Hematopoietic multipotent progenitor cell (in vitro differentiated cells): ENCODE results near the gene KMO. TPM values are rescaled to one million over a fixed set of nuclear protein-coding genes. Genes with fewer than 3 reads are reported as not detected.

ENCODE experiments used
- DNase-seq, 3 donors: peaks; one replicate each; pipeline ENCODE4 v3.0.0-alpha.2; 2011 to 2015; ENCODE audit warnings: low read depth in 2 of 3, low spot score in 2 of 3
- total RNA-seq: library from RNA; depleted of rRNA; stranded (reverse); fragments of >200 nt; gene quantifications from one replicate; pipeline ENCODE4 v1.2.3, GENCODE V29; 2012

Gene KMO
- 0.81 TPM for total RNA-seq

DNA sequence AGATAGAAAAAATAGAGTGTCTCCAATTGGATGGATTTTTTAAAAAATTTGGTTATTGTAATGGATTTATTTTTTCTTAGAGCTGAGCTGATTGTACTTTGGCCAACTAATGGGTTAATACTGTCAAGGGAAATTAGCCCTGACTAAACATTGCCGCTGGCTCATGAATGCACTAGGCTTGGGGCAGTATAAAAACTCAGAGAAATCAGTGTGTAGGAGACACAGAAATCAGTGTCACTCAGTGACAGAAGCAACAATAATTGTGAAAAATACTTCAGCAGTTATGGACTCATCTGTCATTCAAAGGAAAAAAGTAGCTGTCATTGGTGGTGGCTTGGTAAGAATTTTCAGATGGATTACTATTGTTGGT lies at the start of gene KMO:
Gene KMO (plus strand): TSS at position 217 of the 370 bp plus-strand sequence. CDS start 67 bp downstream, at position 284.
- no peak for DNase-seq

DNA sequence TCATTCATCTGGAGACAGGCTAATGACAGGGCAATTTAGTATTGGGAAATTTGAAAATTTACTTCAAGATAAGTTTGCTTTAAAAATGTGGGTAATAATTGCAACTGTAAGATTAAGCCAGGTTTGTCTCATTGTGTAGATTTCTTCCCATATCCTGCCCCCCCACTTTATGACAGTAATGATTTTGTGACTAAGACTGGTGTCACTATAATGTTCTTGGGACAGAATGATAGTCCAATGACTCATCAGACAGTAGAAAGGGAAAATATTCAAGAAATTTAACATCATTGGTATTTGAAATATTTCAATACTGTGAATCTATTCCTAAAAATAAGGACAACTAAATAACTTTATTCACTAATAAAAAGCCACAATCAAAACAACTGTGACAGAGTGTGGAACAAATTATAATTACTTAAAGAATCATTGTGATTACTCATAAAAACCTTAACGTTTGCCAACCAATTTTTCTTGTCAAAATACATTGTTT lies 49.4 kb upstream of the KMO start:
- DNase-seq, result no peak

DNA sequence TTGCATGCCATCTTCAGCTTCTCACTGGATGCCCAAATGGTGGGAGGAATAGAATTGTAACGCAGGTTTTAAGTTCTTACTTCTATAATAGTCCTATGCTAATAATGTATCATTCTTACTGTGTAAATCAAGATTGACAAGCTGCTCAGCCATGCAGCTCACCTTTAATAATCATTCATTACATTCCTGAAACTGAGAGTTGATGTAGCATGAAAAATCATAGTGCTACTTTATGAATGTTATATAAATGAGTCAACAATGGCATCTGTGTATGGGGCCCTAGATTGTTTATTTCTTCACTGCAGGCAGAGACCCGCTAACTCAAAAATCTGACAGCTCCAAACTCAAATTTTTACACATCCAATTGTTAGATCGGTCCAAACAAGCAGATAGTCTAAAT lies 47.0 kb upstream of the KMO start:
- no peak for DNase-seq

DNA sequence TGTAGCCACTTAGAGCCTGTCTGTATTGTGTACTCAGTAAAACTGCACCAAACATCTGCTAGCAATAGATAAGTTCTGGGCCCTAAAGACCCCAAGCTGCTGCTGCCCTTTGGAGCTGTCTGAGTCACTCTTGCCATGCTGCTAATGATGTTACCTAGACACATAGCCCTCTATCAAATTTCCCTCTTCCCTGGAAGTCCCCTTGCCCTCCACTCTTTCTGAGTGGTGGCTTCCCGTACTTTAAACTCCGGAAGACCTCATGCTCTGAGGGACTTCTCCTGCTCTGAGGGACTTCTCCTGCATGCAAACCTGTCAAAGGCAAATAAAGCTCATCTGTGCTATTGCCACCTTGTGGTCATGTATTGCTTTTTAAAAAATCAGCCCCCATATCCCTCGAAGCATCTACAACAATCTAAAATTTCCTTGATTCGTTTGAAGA lies 46.6 kb upstream of the KMO start:
- DNase-seq, result peak in 1 of 3 donors; percentile 2

DNA sequence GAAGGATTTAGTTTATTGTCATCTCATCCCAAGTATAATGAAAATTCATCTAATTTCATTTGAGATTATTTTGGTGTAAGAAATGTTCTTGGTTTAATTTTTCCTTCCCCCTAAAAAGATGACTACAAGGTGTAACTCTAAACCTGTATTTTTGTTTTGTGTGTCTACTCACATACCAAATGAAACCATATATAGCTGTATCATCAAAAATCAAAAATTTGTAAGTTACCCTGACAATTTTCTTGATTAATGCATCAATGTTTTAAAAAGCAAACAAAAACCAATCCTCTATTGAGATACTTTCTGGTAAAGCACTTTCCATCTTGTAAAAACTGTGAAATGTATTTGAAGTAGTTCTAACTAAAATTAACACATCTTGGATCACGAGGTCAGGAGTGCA lies 43.4 kb upstream of the KMO start:
- no peak for DNase-seq

DNA sequence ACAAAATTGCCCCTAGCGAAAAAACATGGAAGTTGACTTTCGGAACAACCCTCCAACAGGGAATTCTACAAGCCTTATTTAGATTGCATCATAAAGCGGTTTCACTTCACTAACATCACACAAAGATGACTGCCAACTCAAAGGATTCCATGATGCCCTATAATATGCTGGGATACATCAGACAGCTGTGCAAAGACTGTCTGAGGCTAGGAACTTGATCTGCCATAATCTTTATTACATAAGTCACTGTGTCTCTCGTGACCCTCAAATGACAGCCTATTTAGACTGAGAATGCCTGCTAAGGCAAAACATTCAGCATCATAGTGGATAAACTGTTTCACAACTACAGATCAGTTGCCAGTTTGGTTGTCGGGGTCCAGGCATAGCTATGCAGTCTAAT lies 36.4 kb upstream of the KMO start:
- DNase-seq, result no peak

DNA sequence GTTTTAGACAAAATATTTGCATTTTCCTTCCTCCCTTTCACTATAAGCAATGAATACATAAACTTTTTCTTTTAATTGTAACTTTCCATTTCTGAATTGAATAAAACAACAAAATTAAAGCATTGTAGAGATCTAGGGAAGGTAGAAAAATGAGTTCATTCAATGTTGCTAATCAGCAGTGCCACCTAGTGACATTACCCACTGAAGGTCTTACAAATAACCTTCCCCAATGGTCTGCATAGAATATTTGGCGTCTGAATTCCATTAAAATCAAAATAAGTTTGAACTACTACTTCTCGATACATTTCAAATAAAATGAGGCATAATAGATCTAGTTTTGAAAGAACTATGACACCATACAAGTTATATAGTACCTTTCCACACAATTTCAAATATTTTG lies 32.3 kb upstream of the KMO start:
- DNase-seq, result peak in 2 of 3 donors; percentile 14 to 50

DNA sequence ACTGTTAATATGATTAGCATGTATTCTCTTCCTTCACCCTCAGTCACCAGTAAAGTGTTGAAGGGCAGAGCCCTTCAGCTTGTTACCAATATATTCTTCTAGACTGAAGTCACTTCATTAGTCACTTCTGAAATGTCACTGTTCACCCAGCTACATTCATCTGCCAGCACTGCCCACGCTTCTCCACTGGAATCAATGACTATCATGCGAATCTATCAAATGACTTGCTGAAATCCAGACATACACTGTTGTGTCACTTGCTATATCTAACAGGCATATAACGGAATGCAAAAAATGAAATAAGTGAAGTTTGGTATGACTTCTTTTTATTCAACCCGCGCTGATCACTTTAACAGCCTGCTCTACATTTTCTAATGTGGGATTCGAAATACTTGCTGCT lies 28.7 kb upstream of the KMO start:
- no peak for DNase-seq

DNA sequence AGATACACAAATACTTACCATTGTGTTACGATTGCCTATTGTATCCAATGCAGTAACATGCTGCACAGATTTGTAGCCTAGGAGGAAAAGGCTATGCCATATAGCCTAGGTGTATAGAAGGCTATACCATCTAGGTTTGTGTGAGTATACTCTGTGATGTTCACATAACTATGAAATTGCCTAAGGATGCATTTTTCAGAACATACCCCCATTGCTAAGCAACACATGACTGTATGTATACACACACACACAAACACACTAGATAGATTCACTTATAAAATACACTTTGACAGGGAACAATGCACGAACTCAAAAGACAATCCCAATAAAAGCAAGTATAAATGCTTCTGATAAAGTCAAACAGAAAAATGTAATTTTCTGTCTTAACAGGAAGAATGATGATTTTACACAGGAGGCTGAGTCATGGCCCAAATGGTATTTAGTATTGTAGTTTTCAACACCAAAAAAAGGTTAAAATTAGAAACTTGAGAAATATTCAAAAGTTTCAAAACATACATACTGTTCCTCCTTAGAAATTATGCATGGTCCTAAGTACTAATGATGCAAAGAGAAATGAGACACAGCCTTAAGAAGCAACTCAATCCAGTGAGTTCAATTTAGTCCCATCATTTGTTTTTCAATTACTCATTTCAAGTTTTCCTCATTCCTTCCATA lies 24.9 kb upstream of the KMO start:
- DNase-seq, result no peak

DNA sequence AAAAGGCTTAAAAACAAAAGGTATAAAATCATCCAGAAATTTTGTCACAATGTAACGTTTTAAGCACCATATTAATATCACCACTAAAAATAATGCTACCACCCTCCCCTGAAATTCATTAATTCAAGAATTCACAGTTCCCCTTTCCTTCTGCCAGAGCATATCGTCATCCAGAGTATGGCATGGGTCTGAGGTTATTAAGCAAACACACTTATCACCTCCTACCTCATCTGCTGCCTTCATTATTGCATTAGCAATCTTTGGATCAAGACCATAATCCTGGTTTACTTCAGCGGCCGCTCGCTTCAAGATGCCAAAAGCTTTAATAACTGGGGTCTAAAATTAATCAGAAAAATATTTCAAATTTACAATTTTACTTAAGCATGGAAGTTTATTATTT lies 18.8 kb upstream of the KMO start:
- no peak for DNase-seq

DNA sequence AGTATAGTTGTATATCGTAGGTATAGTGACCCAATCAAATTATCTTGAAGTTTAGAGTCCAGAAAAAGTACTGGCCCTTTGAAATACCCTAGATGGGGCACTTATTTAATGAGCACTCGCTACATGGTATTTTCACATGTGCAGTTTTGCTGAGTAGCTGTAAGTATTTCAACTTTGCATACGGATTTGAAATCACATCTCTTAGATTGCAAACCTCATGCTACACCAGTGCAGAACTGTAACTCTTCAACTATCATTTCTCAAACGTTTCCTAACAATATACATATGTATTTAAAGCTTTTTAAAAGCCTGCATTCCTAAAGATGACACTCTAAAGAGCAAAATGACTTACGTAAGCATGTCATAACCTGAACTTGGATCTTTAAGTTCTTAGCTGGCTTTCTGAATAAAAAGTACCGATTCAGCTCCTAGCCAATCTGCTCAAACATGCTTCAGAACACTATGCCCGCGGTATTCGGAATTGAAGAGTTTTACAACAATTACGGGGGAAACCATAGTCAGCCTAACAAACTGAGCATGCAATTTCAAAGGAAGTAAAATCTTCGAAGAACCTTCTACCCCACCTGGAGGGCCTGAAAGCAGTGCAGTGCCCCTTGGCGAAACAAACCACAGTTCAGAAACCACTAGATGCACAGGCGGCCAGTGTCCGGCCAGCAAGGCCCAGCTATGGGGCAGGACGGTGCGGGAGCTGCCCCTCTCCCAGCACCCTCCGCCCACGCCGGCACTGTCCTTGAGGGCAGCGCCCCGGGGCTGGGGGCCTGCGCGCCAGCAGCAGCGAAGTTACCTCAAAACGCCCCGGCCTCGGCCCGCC lies 13.5 kb upstream of the KMO start:
- DNase-seq, result peak in 2 of 3 donors; percentile 5 to 28

DNA sequence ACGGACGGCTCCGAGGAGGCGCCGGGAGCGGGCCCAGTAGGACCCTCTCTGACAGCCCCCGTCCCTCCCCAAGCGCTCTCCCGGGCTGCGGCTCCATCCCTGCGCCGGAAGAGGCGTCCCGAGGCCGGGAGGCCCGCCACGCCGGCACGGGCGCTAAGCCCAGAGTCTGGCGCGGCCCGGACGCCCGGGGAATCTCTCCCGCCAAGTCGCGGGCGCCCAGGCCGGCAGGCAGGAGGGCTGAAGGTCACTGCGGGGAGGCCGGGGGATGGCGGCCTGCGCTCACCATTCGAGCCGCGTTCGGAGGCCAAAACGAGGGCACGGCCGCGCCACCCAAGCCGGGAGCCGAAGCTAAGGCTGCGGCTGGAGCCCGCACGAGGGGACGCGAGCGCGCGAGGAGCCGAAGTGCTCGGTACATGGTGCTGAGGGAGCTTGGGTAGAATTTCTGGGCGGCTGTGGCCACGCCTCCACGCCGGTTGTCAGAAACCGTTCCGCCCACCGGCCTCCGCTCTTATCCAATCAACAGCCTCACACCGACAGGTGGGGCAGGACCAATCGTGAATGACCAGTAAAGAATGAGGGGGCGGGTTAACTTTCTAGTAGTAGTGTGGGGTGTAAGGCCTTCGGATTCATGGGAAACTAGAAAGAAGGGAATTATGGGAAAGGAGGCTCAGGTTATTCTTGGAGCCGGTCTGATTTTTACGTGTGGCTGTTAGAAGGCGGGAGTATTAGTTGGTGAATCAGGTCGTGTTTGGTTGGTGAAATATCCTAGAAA lies 12.7 kb upstream of the KMO start, which contains the start of gene FH:
Gene FH (minus strand): TSS at position 448 of the 772 bp plus-strand sequence. CDS start 33 bp downstream, at position 415.
- peak; percentile 84 to 96 (median 96) for DNase-seq

DNA sequence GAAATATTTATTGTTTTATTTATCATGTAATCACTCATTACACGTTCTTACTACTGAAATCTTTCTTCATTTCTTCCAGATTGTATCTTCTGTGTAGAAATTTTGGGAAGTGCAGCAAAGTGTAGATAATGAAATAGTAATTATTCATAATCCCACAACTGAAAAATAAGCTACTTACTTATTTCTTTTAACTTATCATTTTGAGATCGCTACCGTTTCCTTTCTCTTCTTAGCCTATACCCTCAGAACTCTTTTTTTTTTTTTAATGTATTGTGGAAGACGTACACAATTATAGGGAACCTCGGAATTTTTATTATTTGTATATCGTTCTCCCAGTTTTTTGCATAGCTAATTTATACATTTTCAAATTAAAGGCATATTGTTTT lies 12.1 kb upstream of the KMO start:
- no peak for DNase-seq

DNA sequence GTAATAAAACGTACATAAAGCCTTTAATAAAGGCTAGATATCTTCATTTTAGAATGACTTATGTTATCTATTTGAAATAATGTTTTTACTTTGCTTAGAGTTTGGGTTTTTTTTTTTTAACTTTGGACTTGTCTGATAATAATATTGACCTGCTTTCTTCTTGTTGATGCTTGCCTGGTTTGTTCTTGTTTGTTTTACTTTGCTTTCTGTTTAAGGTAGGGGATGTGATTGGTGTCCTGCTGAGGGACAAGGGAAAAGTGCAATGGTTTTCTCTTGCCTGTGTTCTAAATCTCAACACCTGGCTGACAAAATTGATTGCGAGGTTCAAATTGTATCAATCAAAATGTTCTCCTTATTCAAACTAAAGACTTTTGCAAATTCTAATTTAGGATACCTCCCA lies 10.5 kb upstream of the KMO start:
- DNase-seq, result no peak

DNA sequence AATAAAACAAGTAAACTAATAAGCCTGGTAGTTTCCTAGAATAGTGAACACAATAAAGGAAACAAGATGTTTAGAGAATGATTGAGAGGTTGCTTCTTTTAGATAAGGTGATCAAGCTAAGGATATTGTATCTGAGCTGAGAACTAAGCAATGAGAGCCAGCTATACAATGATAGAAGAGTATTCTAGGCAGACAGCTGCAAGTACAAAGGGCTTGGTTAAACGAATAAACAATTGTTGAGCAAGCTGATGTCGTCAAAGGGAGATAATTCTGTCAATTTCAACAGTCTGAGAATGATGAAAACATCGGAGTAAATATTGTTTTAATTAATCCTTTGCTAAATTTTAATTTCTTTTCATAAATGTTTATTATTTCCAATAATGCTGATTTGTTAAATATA lies 7.2 kb upstream of the KMO start:
- no peak for DNase-seq

DNA sequence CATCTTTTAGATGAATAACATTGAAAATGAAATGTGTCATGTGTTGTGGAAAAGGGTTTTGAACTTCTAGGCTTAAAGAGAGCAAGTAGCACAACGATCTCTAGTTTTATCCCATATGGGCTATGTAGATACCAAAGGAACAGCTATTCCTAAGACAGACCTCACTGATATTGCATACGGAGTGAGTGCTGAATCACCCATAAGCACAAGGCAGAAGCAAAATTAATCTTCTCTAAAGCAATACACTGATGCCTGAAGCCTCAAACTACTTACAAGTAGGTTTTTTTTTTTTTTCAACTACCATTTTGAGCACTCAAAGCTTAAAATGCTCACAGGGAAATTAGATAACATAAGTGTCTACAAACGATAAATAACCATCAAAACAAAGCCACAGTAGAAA lies 5.0 kb upstream of the KMO start:
- DNase-seq, result no peak

DNA sequence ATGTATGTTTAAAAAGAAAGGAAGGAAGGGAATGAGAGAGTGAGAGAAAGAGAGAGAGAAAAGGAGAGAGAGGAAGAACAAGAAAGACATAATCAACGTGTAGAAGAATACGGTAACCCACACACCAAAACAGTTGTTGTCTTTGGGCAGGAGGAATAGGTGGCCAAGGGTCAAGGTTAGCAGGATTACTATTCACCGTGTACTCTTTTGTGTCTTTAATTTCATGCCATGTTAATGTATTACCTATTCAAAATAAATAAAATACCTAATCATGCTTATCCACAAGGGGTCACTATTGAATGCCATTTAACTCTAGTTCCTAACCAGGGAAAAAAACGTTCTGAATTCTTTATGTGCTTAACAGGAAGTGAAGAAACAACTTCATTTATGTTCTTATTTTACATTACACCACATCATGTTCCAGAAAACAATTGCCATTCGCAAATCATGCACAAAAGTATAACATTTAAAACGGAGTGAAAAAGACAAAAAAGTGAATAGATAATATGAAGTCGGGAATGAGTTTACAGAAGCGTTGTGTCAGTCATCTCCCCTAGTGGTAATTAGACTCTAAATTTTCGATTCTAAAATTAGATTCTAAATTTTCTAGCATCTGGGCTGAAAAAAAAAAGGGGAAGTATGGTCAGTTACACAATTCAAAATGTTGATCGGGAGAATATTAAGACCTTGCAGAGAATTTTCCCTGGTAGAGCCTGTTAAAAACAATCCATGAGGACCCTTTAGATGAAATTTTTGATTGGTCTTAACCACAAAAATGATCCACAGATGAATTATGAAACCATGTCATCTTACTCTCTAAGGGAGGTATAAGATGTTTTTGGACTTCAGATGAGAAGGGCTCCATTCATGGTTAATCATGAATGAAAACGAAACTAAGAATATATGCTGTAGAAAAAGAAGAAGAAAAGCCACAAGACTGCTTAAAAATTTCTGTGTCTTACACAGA lies 700 bp upstream of the KMO start:
- DNase-seq, result peak; percentile 28 to 91 (median 80)

DNA sequence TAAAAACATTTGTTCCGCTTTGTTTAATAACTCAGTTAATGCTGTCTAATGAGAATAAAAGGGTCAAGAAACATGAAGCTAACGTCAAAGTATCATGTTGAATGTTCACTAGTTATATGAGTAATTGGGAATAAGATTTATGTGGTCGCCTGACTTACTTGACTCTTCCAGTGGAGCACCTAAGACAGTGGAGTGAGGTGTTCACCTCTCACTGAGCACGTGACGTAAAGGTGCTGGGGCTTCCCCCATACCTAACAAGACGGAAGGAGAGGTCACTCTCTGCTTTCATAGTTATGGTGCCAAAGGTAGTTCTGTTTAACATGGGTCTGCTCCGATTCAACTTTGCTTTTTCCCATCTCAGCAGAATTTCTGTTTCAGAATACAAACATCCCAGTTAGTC lies 686 bp downstream of the KMO start:
- no peak for DNase-seq

DNA sequence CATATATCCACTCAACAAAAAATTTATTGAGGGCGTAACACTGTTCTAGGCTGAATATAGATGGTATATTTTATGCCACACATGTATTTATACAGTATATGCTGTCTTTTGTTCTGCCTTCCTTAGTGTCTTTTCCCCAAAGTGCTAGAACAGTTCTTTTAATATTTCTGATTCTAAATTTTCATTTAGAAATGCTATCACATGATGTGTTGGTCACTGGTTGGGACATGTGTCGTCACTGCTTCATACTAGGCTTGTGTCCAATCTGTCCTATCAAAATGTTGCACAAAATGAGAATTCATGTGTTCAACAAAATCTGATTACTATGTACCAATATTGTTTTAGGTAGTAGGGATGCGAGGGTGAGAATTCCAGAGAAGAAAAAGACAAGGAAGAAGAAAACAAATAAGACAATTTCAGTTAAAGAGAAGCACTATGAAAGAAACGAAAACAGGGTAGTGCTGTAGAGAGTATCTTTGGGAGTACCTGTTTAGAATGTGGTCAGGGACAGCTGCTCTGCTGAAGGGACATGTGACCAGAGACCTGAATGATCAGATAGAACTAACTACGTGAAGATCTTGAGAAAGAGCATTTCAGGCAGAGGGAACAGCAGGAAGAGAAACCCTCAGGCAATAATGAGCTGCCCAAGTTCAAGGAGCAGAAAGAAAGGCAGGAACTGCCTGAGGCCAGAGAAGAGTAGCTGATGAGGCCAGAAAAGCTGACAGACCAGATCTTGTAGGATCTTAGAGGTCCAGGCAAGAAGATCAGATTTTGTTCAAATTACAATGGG lies 1.3 kb downstream of the KMO start:
- DNase-seq, result no peak
